GM21515 (cell line): ENCODE results near the gene NOL4L.

Experiments used
- ATAC-seq: cut with Tn5 transposase; IDR thresholded peaks from one replicate; pipeline ENCODE4 v1.9.1; 2021; ENCODE audit not compliant: unreplicated experiment

NOL4L gene

GRCh38 chr20:32487381-32487780 lies 97.8 kb downstream of the NOL4L start:
- ATAC-seq, result no peak

GRCh38 chr20:32485770-32486478 lies 99.2 kb downstream of the NOL4L start:
- ATAC-seq, result no peak

- peak; percentile 72 for ATAC-seq
Observed at GRCh38 chr20:32484958-32485769, 100.0 kb downstream of the NOL4L start.

- ATAC-seq, result no peak
Observed at GRCh38 chr20:32484225-32484957, 100.7 kb downstream of the NOL4L start.

- ATAC-seq, result no peak
Observed at GRCh38 chr20:32483351-32484224, 101.5 kb downstream of the NOL4L start.

- no peak for ATAC-seq
Observed at GRCh38 chr20:32482442-32483261, 102.5 kb downstream of the NOL4L start.

- no peak for ATAC-seq
Observed at GRCh38 chr20:32482143-32482441, 103.0 kb downstream of the NOL4L start.

- no peak for ATAC-seq
Observed at GRCh38 chr20:32481311-32482142, 103.6 kb downstream of the NOL4L start.

- ATAC-seq, result no peak
Observed at GRCh38 chr20:32480371-32481241, 104.5 kb downstream of the NOL4L start.

GRCh38 chr20:32479697-32480171 lies 105.4 kb downstream of the NOL4L start:
- ATAC-seq, result no peak

- ATAC-seq, result no peak
Observed at GRCh38 chr20:32479012-32479411, 106.1 kb downstream of the NOL4L start.

GRCh38 chr20:32478576-32478975 lies 106.6 kb downstream of the NOL4L start:
- no peak for ATAC-seq

- ATAC-seq, result no peak
Observed at GRCh38 chr20:32477594-32478512, 107.3 kb downstream of the NOL4L start.

GRCh38 chr20:32476684-32477593 lies 108.2 kb downstream of the NOL4L start:
- no peak for ATAC-seq

- no peak for ATAC-seq
Observed at GRCh38 chr20:32474967-32475811, 109.9 kb downstream of the NOL4L start.
